ENCODE data around the gene PLXNA3.
"Not testable (repeated sequence)": the region's sequence is repeated elsewhere in the genome, so short reads cannot be mapped to it uniquely, and the experiment has no call there.

PLXNA3 gene

GRCh38 chrX:154495472-154495922 lies 37.4 kb downstream of the PLXNA3 start:
- in situ Hi-C loops (cut with MboI; ENCODE audit: low sequenced_read_pairs) = no loop called here

DNA sequence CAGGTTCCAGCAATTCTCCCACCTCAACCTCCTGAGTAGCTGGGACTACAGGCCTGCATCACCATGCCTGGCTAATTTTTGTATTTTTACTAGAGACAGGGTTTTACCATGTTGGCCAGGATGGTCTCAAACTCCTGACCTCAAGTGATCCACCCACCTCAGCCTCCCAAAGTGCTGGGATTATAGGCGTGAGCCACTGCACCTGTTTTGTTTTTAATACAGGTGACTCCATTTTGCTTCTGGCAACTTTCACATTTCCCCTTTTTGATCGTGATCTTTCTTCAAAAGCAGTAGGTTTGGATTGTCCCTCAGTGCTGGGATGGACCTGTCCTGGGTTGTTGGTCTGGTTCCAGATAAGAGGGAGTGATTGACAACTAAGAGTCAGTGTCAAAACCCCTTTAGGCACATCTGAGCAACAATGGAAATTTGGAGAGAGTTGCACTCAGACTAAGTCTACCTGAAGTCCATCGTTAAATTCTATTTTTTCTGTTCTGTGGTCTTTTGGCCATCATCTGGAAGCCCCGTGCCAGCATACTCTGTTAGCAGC lies 38.6 kb downstream of the PLXNA3 start:
- in situ Hi-C loops (cut with MboI; ENCODE audit: low sequenced_read_pairs) = not testable (repeated sequence)

DNA sequence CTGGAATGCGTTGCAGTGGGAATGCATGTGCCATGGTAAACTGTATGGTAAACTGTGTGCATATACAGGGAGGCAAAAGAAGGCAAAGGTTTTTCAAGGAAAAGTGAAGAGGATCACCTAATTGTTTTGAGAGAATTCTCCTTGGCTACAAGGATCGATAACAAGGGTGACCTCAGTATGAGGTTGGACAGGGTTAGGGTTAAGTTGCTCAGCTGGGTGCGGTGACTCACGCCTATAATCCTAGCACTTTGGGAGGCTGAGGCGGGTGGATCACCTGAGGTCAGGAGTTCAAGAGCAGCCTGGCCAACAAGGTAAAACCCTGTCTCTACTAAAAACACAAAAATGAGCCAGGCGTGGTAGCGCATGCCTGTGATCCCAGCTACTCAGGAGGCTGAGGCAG lies 43.3 kb downstream of the PLXNA3 start:
- in situ Hi-C loops (cut with MboI; ENCODE audit: low sequenced_read_pairs) = not testable (repeated sequence)

GRCh38 chrX:154502098-154502497 lies 44.0 kb downstream of the PLXNA3 start:
- in situ Hi-C loops (cut with MboI; ENCODE audit: low sequenced_read_pairs) = no loop called here

GRCh38 chrX:154502989-154503388 lies 44.9 kb downstream of the PLXNA3 start:
- in situ Hi-C loops (cut with MboI; ENCODE audit: low sequenced_read_pairs) = no loop called here

GRCh38 chrX:154505734-154506133 lies 47.7 kb downstream of the PLXNA3 start:
- in situ Hi-C loops (cut with MboI; ENCODE audit: low sequenced_read_pairs) = no loop called here

DNA sequence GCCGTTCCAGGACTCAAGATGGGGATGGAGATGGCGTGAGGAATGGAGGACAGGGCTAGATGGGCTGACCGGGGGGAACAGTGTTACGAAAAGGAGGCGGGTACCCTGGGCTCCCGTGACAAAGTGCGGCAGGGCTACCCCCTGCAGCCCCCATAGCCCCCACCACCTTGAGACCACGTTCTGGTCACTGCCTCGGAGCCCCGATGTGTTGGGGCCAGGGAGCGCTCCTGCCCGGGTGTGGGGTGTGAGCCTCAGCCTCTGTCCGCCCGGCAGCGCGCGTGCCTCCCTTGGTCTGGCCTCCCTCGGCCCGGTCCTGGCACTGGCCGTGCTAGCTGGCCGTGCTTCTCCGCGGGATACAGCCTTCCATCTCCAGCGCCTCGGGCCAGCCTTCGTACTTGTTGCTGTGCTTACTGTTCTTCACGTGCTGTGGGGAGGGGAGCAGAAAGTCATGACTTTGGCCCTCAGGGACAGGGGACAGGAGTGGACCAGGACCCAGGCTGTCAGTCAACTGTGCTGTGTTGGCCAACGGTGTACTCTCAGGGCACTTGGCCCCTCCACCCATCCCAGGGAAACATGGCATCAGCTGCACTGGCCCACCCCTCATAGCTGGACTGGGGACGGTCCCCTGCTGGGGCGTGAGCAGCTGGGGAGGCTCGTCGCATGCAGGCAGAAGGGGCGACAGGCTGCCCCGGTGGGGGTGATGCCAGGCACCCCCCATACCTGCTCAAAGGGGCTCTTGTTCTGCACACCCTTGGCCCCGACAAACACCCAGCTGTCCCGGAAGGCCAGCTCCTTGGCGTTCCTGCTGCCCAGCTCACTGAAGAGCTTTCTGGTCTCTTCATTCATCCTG lies 48.6 kb downstream of the PLXNA3 start:
- in situ Hi-C loops (cut with MboI; ENCODE audit: low sequenced_read_pairs) = no loop called here

DNA sequence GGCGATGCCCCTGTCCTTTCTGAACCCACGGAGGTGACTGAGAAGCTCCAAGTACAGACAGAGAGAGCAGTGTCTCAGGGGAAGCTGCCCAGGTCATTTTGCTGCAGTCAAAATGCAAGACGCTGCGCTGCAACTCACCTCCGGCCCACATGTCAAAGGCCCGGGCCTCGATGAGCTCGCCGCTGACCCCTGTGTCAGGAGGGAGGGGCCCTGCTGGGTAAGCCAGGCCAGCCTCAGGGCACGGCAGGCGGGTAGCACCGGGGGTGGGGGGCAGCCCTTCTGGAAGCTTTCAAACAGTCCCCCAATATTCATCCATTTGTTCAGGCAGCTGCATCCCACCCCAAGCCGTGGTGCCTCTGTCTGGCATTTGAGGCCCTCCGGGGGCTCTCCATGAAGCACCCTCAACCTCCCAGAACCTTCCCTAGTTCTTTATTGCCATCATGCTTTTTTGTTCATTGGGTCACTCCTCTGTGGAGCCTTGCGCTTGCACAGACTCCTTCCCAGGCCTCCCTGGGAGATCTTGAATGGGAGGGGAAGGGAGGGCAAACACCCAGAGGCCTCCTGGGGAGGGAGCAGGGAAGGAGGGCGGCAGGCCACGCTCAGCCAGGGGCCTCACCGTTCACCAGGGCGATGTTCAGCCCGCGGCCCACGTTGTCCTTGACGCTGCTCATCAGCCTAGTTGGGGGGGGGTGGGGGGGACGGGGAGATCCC lies 49.7 kb downstream of the PLXNA3 start:
- in situ Hi-C loops (cut with MboI; ENCODE audit: low sequenced_read_pairs) = no loop called here

- in situ Hi-C loops (cut with MboI; ENCODE audit: low sequenced_read_pairs) = no loop called here
These were observed 50.3 kb downstream of the PLXNA3 start for GRCh38 chrX:154508384-154508745.

GRCh38 chrX:154509455-154509854 lies 51.4 kb downstream of the PLXNA3 start:
- in situ Hi-C loops (cut with MboI; ENCODE audit: low sequenced_read_pairs) = no loop called here

GRCh38 chrX:154511761-154512160 lies 53.7 kb downstream of the PLXNA3 start:
- in situ Hi-C loops (cut with MboI; ENCODE audit: low sequenced_read_pairs) = no loop called here

DNA sequence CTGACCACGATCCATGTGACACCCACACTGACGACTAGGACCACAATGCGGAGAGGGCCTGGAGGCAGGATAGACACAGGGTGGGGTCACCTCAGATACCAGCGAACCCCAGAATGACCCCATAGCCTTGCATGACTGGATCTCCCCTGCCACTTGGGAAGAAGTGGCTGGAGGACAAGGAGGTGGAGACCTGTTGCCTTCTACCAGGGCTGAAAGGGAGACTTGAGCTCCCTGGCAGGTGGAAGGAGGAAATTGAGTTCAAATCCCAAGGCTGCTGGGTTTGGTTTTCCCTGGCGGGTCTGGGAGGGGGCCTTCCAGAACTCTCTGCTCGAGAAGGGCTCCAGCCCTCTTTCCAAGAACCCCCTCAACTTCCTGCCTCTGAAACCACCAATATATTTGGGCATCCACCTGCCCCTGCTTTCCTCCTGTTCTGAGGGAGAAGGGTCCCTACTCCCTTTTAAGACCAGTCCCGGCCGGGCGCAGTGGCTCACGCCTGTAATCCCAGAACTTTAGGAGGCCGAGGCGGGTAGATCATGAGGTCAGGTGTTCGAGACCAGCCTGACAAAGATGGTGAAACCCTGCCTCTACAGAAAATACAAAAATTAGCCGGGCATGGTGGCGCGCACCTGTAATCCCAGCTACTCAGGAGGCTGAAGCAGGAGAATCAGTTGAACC lies 54.9 kb downstream of the PLXNA3 start:
- in situ Hi-C loops (cut with MboI; ENCODE audit: low sequenced_read_pairs) = no loop called here

- in situ Hi-C loops (cut with MboI; ENCODE audit: low sequenced_read_pairs) = no loop called here
These were observed 55.6 kb downstream of the PLXNA3 start for GRCh38 chrX:154513716-154514115.

DNA sequence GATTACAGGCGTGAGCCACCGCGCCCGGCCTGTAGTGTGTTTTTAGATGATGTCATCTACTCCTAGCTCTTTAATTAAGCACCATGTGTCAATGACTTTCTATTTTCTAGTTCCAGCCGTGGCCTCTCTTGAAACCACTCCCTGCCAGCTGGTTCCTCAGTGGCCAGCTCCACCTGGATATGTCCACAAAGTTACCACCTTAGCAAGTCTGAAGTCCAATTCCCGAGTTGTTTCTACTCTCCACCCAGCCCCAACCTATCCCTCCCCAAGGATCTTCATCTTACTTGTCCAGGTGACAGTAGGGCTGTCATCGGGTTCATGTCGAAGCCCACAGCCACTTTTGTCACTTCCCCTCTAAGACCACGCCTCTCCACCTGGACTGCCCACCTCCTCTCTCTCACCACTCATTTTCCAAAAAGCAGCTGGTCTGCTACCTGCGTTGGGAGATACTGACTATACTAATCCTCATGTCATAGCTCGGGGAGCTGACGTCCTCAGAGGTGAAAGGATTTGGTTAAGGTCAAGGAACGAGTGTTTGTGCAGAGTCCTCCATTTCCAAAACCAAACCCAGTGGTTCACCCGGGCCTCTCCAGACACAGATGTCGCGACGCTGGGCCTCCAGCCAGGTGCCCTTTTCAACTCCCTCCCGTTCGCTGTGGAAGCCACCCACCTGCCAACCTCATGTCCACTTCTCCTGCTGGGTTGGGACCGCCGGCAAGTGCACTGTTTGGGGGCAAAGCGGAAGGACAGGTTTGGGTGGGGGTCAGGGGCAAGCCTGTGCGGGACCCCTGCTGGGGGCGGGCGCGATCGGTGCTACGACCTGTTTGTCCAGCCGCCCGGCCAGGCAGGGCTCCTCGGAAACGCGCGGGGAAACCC lies 57.2 kb downstream of the PLXNA3 start:
- in situ Hi-C loops (cut with MboI; ENCODE audit: low sequenced_read_pairs) = no loop called here

- in situ Hi-C loops (cut with MboI; ENCODE audit: low sequenced_read_pairs) = no loop called here
These were observed 58.0 kb downstream of the PLXNA3 start, which contains the start of gene FAM3A for GRCh38 chrX:154515966-154516655. TSS of gene FAM3A (minus strand) at chrX:154516232. CDS start at chrX:154515772, 460 bp downstream.

DNA sequence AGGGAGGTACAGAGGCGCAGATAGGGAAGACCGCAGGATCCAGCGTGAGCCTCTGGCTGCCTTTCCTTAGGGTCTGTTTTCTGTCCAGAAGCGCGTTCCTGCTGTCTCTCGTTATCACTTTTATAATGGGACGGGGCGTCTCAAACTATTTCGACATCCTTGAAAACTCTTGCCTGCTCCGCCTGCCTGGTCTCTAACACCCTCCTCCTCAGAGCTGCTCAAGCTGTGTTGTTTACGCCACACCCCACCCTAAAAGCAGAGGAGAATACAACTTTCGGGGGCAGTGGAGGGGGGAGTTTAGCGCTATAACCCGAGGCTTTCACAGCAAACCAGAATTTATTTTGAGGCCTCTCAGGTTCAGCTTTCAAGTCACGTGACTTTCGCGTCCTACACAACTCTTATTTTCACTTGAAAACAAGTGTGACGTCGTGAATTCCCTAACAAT lies 58.6 kb downstream of the PLXNA3 start:
- in situ Hi-C loops (cut with MboI; ENCODE audit: low sequenced_read_pairs) = no loop called here

DNA sequence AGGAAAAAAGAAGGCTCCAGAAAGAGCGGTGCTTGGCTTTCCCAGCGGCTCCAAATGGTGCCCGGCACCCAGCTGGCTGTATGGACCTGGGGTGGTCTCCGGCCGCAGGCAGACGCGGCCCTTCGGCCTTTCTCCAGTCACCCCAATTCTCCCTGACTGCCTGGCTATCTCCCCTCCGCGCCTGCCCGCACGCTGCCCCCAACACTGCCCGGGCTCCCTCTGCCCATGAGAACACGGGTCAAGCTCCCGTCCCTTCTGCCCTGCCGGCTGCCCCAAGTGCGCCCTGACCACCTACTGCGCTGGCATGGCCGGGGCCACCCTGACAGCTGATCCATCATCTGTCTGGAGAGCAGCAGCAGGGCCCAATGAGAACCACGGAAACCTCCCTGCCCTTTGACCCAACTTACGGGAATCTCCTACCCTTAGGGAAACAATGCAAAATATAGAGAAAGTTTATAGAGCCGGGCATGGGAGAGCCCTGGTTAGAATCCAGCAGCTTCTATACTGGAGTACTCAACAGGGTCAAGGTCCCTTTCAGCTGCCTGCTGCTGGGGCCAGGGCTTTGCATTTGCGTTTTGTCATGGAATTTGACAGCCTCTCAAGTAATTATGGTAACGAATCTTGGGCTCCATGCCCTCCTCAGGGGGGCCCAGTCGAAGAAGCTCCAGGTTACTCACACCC lies 59.2 kb downstream of the PLXNA3 start:
- in situ Hi-C loops (cut with MboI; ENCODE audit: low sequenced_read_pairs) = no loop called here

GRCh38 chrX:154519389-154519788 lies 61.3 kb downstream of the PLXNA3 start:
- in situ Hi-C loops (cut with MboI; ENCODE audit: low sequenced_read_pairs) = no loop called here
